CD4-positive, alpha-beta T cell treated with Interferon alpha-2 for 1 hour (primary cell): ENCODE results near the gene TNN.
"Not testable (repeated sequence)": the region's sequence is repeated elsewhere in the genome, so short reads cannot be mapped to it uniquely, and the experiment has no call there.

Source experiments
- DNase-seq, 2 donors: peaks; one replicate each; pipeline ENCODE4 v3.0.0-alpha.2; 2020 to 2022

The TNN gene

DNA sequence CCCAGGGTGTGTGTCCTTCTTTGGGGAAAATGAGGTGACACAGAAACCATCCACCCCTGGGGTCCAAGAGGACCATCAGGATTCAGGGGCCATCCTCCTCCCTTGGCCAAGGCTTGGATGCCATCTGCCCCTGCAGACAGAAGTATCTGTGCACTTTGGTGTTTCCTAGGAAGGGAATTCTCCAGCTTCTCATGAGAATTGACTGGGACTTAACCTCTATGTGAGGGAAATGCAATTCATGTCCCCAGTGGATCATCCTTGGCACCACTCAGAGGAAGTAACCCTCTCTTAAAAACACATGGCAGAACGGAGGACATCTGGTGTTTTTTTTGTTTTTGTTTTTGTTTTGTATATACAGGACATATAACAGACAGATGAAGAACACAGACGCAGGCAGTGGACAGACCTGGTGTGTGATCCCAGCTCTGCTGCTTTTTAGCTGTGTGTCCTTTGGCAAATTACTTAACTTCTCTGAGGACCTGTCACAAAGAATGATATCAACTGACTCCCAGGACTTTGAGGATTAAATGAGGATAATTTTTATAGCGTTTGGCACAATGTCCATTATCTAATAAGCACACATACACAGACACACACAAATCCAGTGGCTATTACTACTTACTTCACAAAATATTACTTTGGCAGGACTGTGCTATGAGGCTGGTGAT, 3.8 kb downstream of the TNN start:
- no peak for DNase-seq

DNA sequence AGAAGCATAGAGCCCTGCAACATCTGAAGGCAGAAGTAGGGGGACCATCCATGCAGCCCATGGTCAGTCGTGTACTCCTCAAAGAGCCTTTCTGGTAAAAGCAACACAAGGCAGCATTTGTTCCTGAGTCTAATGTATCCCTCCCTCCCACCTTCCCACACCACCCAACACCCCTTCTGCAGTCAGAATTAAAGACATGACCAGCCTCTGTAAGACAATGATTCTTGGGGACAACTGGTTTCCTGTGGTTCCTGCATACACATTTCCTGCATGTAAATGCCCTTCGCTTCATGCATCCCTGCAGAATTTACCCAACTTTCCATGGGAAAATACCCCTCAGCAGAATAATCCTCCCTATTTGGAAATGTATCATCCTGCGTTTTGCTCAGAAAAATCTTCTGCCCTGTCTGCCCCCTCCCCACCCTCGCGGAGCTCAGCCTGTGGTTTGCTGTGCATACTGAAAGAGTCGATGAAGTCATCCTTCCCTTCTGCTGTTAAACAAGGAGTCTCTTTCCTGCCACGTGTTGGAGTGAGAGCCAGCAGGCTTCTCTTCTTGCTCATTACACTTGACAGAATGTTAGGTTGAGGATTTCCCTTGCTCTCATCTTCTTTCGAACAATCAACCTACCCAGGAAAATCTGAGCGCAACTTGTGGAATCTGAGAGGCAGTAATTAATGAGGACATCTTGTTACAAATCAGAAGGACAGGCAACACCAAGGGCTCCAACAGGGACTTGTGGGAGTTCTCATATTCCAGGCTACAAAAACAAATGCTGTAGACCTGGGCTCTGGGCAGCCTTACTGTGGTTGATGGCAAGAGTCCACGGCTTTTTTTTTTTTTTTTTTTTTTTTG, 4.7 kb downstream of the TNN start:
- DNase-seq: no peak

DNA sequence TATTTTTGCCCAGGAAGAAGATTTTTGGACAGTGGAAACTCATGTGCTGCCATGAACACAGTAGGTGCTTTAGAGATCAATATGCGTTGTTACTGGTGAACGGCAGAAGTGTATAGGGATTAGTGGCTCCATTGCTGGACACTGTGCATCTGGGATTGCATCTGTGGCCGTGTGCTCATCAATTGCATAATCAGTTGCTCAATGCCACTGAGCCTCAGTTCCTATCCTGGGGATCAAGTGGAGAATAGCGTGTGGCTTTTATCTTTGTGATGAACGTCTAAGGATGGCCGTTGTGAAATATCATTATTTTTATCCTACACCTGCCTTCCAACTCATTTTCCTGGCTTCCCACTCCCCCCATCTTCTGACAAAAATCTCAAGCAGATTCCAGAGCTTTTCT, 5.4 kb downstream of the TNN start:
- no peak for DNase-seq

DNA sequence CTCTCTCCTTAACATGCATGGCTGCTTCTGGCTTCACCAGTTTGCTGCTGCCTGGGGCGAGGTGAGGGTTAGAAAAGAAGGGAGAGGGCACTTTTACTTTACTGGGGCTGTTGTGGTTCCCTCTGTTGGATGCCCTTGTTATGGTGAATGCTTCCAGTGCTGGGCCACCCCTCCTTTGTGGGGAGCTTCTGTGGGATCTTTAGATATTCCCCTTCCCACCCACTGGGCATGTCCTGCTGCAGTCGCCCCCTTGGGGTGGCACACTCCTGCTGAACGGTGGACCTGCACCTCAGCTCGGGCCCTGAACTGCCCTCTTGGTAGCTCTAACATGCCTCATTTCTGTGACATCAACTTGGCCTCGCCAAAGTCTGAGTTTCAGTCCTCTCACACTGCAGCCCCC, 6.0 kb downstream of the TNN start:
- no peak for DNase-seq

DNA sequence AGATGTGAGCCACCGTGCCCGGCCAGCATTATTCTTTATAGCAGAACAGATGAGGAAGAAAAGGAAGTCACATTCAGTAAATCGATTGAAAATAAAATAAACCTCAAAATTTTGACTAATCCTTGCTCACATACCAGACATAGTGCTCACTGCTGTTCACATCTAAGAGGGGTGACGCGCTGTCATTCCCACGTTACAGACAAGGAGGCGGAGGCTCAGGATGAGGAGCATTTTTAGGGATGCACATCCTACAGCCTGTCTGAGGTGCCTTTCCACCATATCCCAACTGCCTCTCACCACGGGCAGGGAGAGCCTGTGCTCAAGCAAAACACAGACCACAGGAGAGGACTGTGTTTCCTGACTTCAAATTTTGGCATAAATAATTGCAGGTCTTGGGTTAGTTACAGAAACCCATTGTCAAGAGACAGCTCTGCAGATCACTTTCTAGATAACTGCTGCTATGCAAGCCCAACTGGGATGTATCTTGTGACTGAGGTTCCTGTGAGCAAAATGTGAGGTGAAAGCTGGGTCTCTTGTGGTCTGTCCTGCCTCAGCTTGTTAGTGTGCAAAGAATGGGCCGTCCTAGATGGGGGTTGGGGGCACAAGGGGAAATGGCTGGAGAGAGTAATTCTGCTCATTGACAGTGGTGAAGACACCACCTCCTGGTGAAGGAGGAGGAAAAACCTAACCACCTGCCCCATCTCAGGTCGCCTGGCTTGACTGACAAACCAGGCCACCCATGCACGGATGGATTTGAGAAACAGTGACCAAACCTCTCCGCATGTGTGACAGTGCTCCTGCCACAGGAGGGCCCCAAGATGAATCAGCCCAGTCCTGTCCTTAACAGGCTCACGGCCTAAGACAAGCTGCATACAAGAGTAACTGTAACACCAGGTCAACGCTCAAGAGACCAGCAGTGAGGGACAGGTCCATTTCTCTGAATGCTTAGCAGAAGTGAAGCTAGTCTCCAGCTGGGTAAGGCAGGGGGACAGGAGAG, 8.2 kb downstream of the TNN start:
- DNase-seq: no peak

- no peak for DNase-seq
Measured at GRCh38 chr1:175077356-175078030, 9.9 kb downstream of the TNN start.

GRCh38 chr1:175078629-175079028, 11.0 kb downstream of the TNN start:
- no peak for DNase-seq

DNA sequence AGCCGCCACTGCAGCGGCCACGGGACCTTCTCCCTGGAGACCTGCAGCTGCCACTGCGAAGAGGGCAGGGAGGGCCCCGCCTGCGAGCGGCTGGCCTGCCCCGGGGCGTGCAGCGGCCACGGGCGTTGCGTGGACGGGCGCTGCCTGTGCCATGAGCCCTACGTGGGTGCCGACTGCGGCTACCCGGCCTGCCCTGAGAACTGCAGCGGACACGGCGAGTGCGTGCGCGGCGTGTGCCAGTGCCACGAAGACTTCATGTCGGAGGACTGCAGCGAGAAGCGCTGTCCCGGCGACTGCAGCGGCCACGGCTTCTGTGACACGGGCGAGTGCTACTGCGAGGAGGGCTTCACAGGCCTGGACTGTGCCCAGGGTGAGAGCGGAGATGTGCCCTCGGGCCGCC, 11.7 kb downstream of the TNN start:
- no peak for DNase-seq

- no peak for DNase-seq
Measured at GRCh38 chr1:175080030-175080429, 12.4 kb downstream of the TNN start.

DNA sequence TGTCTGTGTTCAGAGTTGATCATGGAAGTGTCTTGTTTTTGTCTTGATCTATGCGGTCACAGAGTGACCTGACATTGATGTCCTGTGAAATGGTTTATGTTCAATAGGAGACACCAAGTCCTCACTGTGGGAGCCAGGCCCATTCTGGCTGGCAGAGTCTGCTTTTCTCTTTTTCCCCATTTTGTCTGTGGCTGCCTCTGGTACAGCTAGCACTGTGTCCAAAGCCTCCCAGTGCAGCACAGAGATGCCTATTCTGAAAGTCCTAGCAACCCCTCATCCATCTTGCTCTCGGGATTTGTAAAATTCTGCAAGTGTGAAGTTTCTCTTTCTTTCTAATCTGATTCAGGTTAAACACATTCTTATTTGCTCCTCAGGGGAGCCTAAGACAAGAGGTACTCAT, 14.3 kb downstream of the TNN start:
- no peak for DNase-seq

DNA sequence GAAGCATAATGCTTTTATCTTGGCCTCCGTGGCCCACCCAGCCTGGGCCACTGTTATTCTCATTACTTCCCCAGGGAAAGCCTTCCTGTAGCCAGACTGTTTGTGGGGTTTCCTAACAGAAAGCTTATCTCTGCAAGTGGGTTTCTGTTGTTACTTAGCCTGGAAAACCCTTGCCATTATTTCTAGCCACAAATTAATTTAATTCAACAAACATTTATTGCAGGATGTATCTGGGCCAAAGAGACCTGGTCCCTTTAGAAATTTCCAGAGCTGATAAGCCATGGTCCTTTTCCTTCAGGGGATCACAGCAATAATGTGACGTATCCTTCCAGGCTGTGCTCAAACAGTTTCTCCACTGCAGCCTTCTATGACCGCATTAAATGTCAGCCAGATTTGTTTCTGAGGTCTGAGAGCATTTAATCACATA, 20.9 kb downstream of the TNN start:
- no peak for DNase-seq

DNA sequence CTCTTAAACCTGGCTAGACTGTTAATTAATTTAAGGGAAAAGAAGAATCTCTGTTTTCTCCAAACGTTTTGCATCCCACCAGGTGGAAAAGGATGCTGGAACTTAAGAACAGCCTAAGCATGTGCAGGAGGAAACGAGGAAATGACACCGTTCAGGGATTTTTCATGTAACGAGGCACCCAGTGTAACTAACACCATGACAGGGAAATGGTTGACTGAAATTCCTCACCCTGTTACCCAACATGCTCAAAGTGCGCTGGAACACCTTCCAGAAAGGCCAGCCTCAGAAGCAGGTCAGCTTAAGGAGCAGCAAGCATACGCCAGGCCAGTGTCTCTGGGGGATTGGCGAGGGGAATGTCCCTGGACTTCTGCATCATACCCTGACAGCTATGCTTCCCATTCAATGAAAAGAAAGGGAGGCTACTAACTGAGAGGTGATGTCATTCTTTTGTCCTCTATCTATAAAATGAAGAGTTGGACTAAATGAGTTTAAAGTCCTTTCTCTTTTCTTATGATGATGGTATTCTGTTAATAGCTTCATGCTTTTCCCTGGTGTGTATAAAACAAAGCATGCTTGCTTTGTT, 21.6 kb downstream of the TNN start:
- no peak for DNase-seq

- DNase-seq: no peak
Measured at GRCh38 chr1:175090780-175091179, 23.1 kb downstream of the TNN start.

GRCh38 chr1:175094626-175095025, 27.0 kb downstream of the TNN start:
- DNase-seq: no peak

- no peak for DNase-seq
Measured at GRCh38 chr1:175095069-175095468, 27.4 kb downstream of the TNN start.

- no peak for DNase-seq
Measured at GRCh38 chr1:175095978-175096607, 28.5 kb downstream of the TNN start.

GRCh38 chr1:175097361-175097760, 29.7 kb downstream of the TNN start:
- no peak for DNase-seq

- DNase-seq: no peak
Measured at GRCh38 chr1:175099916-175100315, 32.3 kb downstream of the TNN start.

GRCh38 chr1:175102166-175102565, 34.5 kb downstream of the TNN start:
- not testable (repeated sequence) for DNase-seq

GRCh38 chr1:175106536-175106935, 38.9 kb downstream of the TNN start:
- DNase-seq: not testable (repeated sequence)

GRCh38 chr1:175108331-175108820, 40.7 kb downstream of the TNN start:
- DNase-seq: not testable (repeated sequence)
